GM21423 (cell line): ENCODE measurements around the gene PLEKHO1.
A peak's percentile ranks its signal among the peaks of the same experiment; 100 is the strongest.
"Not testable (repeated sequence)": the region's sequence is repeated elsewhere in the genome, so short reads cannot be mapped to it uniquely, and the experiment has no call there.

Experiments used
- ATAC-seq: cut with Tn5 transposase; IDR thresholded peaks from one replicate; pipeline ENCODE4 v1.9.1; 2021; ENCODE audit warnings: mild to moderate bottlenecking, moderate library complexity; ENCODE audit not compliant: unreplicated experiment

Gene PLEKHO1, protein sequence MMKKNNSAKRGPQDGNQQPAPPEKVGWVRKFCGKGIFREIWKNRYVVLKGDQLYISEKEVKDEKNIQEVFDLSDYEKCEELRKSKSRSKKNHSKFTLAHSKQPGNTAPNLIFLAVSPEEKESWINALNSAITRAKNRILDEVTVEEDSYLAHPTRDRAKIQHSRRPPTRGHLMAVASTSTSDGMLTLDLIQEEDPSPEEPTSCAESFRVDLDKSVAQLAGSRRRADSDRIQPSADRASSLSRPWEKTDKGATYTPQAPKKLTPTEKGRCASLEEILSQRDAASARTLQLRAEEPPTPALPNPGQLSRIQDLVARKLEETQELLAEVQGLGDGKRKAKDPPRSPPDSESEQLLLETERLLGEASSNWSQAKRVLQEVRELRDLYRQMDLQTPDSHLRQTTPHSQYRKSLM

DNA sequence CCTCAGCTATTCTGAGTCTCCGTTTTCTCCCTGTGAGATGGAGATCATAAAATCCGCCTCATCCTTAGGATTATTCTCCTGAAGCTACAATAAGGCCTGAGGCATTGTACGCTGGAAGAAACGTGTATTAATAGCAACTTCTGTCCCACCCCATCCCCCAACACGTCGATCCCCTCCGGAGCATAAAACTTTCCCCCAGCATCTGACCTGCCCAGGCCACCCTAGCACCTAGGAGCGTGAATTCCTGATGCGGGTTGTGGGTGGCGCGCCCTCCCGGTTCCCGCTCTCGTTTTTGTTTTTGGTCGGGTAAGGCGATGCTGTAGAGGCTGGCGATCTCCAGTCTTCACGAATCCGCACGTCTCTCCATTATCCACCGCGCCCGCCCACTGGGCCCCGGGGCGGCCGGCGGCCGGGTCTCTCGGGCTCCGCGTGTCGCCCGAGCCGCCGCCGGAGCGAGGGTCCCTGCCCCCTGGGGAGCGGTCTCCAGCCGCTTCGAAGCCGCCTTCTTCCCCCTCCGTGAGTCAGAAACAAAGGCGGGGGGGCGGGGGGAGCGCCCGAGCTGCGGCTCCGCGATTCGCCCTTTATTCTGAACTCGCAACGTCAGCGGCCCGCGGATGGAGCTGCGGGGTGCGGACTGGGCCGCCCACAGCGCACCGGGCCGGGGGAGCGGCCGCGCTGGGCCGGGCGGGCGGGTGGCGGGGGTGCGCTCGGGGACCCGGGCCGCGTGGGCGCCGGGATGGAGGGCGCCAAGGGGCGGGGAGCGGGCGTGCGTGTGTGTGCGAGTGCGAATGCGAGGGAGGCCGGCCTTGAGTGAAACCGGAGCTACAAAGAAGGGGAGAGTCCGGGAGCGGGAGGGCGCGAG, at the start of gene PLEKHO1:
Gene PLEKHO1 (plus strand): TSS at position 646 of the 862 bp plus-strand sequence. CDS start 342 bp downstream, outside the sequence.
- ATAC-seq = peak; percentile 49

DNA sequence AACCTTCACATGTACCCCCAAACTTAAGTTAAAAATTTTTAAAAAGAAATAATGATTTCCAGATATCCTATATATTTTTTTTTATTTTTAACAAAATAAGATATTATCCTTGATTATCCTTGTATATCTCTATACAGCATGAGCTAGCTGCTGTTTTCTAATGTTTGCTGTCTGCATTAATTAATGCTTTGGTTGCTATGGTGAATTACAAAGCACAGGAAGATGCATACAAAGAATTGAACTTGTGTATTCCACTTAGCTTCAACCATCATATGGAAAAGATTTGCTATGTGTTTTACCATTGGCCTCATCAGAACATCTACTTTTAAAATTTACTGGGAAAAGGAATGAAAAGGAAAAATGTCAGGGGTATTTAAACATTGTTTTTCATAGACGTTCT, 46.7 kb upstream of the PLEKHO1 start:
- no peak for ATAC-seq

DNA sequence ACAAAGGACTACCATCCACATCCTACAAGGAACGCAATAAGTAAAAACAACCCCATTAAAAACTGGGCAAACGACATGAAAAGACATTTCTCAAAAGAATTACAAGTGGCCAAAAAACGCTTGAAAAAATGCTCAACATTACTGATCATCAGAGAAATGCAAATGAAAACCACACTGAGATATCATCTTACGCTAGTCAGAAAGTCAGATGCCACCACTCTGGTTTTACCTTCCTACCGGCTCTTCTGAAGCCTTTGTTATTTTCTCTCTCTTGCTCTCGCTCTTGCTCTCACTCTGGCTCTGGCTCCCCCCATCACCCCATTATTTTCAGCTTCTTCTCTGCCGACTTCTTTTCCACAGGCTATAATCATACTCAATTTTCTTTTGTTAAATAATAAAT, 43.4 kb upstream of the PLEKHO1 start:
- no peak for ATAC-seq

- no peak for ATAC-seq
These were observed 40.1 kb upstream of the PLEKHO1 start for GRCh38 chr1:150109586-150109985.

DNA sequence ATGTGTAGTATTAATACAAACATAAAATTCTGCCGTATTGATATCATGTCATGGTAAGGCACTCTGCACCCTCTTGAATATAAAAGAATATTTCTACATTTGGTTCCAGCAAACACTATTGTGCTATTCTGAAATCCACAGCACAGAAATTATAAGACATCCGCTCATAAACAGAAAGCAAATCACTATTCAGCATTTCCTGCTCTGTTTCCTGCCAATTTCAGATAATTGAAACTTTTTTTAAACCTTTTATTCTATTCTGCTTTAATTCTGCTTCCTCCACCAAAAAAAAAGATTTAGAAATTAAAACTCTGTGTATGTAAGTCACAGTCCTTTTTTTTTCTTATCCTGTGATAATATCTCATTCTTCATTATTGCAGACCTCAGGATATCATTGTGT, 39.6 kb upstream of the PLEKHO1 start:
- no peak for ATAC-seq

GRCh38 chr1:150111670-150112069, 38.0 kb upstream of the PLEKHO1 start:
- no peak for ATAC-seq

GRCh38 chr1:150115121-150115520, 34.6 kb upstream of the PLEKHO1 start:
- no peak for ATAC-seq

GRCh38 chr1:150118716-150119115, 31.0 kb upstream of the PLEKHO1 start:
- no peak for ATAC-seq

GRCh38 chr1:150121236-150121862, 28.4 kb upstream of the PLEKHO1 start:
- ATAC-seq = no peak

- no peak for ATAC-seq
These were observed 22.9 kb upstream of the PLEKHO1 start for GRCh38 chr1:150126811-150127210.

DNA sequence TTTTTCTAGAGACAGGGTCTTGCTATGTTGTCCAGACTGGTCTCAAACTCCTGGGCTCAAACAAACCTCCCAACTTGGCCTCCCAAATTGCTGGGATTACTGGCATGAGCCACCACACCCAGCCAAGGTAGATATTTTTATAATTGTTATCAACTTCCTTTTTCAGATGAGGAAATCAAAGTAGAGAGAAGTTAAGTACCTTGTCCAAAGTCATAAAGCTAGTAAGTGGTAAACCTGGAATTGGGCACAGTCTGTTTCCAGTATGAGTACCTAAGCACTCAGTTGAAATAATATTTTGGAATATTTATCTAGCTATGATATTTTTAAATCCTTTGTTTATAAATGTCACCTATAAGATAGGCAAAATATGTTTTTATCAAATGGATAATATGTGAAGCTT, 22.3 kb upstream of the PLEKHO1 start:
- no peak for ATAC-seq

- no peak for ATAC-seq
These were observed 21.8 kb upstream of the PLEKHO1 start for GRCh38 chr1:150127868-150128267.

GRCh38 chr1:150132372-150132771, 17.3 kb upstream of the PLEKHO1 start:
- no peak for ATAC-seq

GRCh38 chr1:150134537-150134936, 15.2 kb upstream of the PLEKHO1 start:
- ATAC-seq = no peak

DNA sequence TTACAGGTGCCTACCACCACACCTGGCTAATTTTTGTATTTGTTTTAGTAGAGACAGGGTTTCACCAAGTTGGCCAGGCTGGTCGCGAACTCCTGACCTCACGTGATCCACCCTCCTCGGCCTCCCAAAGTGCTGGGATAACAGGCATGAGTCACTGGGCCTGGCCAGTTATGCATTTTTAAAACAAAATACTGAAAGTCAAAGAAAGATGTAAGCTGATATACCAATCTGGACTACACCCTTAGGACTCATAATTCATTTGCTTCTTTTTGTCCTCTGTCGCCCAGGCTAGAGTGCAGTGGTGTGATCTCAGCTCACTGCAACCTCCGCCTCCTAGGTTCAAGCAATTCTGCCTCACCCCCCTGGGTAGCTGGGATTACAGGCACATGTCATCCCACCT, 14.3 kb upstream of the PLEKHO1 start:
- not testable (repeated sequence) for ATAC-seq

DNA sequence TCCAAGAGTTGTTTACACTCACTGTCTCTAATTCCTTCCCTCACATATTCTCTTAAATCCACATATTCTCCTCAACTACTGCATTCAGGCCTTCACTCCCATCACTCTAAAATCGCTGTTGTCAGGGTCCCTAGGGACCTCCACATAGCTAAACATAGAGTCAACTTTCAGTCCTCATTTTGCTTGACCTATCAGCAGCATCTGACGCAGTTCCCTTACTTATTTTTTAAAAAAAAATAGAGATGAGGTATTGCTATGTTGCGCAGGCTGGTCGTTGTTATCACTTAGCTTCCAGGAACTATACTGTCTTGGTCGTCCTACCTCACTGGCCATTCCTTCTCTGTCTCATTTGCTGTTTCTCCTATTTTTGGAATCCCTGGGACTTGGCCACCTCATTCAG, 11.7 kb upstream of the PLEKHO1 start:
- no peak for ATAC-seq

- no peak for ATAC-seq
These were observed 8.3 kb upstream of the PLEKHO1 start for GRCh38 chr1:150141452-150141851.

- no peak for ATAC-seq
These were observed 7.6 kb upstream of the PLEKHO1 start for GRCh38 chr1:150142083-150142482.

DNA sequence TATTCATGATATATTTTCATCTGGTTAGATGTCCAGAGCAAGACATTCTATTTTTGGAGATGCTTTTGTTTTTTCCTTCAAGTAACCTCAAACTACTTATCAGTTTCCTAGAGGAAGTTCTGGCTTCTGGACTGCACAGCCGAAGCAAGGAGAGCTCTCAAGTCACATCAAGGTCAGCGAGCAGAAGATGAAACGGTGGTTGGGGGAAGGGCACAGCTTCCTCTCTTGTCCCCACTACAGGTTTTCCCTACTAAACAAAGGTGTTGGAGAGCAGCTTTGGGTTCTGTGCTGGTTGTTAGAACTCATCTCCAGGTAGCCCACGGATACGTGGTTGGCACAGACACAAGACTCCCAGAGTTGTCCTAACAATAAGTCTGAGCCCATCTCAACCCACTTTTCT, 5.1 kb upstream of the PLEKHO1 start:
- no peak for ATAC-seq

- ATAC-seq = not testable (repeated sequence)
These were observed 3.7 kb upstream of the PLEKHO1 start for GRCh38 chr1:150146016-150146415.

DNA sequence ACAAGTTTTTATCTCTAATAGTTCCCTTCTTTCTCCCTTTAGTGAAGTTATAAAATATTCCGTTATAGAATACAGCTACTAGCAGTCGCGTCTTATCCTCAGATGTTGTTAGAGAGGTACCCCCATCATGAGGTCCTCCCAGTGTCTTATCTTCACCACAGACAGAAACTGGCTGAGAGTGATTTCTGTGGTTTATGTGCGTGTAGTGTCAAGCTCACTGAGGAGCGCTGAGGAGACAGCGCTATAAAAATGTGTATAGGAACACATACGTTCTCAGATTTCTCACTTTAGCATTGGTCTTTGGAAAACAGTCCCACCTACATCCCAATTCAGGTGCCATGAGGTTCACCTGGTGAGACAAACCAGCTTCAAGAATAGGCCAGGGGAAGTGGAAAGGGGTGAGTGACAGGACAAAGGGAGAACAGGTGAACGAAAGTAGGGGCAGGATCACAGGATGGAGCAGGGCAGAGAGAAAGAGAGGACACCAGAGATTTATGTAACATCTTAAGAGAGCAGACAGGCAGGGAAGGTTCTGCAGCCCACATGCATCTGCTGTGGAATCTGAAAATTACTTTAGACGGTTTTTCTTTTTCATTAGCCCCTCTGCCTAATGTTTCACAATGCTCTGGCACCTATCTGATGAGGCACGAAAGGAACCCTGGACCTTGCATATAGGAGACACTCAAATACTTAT, 2.7 kb upstream of the PLEKHO1 start:
- no peak for ATAC-seq
